ENCODE measurements around the gene CER1. TPM values are rescaled to one million over a fixed set of nuclear protein-coding genes. Genes with fewer than 3 reads are reported as not detected.

Gene CER1
- total and polyA plus RNA-seq, 9 of the 15 experiments (the other 6 are each of a cell fraction or from before 2014, with no cell fraction given): not detected

DNA sequence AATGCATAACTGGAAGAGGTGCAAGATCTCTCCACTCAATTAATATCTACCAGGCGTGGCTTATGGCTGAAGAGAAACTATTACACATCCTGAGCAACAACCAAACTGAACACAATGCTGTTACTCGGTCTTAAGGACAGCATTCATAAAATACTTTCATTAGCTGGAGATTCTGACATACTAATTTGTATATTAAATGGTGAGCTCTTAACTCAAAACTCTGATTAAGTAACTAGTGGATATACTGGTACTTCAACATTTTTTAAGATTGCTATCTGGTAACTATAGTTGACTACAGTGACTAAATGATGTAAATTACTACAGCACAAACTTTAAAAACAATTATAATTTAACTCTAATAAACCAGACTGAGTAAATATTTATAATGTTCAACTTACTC is 45.1 kb downstream of the CER1 start (continued):
- TF ChIP-seq NFIX (CRISPR knock-in tag; IDR thresholded peaks at IDR 0.05; ENCODE audit: low read depth) (no peak), ILK (tag; IDR thresholded peaks at IDR 0.05; ENCODE audit: borderline replicate concordance, low read depth) (no peak), CHD4 (IDR thresholded peaks at IDR 0.05; ENCODE audit: insufficient read depth, insufficient replicate concordance, low read depth, low read length, poor library complexity, severe bottlenecking) (no peak), SIN3A (IDR thresholded peaks at IDR 0.05; ENCODE audit: borderline replicate concordance in 2 of 2, control insufficient read depth in 1 of 2, low read depth in 2 of 2, low read length in 2 of 2) (no peak), EP400 (IDR thresholded peaks at IDR 0.05) (no peak)
- TF ChIP-seq, protein P1, sequence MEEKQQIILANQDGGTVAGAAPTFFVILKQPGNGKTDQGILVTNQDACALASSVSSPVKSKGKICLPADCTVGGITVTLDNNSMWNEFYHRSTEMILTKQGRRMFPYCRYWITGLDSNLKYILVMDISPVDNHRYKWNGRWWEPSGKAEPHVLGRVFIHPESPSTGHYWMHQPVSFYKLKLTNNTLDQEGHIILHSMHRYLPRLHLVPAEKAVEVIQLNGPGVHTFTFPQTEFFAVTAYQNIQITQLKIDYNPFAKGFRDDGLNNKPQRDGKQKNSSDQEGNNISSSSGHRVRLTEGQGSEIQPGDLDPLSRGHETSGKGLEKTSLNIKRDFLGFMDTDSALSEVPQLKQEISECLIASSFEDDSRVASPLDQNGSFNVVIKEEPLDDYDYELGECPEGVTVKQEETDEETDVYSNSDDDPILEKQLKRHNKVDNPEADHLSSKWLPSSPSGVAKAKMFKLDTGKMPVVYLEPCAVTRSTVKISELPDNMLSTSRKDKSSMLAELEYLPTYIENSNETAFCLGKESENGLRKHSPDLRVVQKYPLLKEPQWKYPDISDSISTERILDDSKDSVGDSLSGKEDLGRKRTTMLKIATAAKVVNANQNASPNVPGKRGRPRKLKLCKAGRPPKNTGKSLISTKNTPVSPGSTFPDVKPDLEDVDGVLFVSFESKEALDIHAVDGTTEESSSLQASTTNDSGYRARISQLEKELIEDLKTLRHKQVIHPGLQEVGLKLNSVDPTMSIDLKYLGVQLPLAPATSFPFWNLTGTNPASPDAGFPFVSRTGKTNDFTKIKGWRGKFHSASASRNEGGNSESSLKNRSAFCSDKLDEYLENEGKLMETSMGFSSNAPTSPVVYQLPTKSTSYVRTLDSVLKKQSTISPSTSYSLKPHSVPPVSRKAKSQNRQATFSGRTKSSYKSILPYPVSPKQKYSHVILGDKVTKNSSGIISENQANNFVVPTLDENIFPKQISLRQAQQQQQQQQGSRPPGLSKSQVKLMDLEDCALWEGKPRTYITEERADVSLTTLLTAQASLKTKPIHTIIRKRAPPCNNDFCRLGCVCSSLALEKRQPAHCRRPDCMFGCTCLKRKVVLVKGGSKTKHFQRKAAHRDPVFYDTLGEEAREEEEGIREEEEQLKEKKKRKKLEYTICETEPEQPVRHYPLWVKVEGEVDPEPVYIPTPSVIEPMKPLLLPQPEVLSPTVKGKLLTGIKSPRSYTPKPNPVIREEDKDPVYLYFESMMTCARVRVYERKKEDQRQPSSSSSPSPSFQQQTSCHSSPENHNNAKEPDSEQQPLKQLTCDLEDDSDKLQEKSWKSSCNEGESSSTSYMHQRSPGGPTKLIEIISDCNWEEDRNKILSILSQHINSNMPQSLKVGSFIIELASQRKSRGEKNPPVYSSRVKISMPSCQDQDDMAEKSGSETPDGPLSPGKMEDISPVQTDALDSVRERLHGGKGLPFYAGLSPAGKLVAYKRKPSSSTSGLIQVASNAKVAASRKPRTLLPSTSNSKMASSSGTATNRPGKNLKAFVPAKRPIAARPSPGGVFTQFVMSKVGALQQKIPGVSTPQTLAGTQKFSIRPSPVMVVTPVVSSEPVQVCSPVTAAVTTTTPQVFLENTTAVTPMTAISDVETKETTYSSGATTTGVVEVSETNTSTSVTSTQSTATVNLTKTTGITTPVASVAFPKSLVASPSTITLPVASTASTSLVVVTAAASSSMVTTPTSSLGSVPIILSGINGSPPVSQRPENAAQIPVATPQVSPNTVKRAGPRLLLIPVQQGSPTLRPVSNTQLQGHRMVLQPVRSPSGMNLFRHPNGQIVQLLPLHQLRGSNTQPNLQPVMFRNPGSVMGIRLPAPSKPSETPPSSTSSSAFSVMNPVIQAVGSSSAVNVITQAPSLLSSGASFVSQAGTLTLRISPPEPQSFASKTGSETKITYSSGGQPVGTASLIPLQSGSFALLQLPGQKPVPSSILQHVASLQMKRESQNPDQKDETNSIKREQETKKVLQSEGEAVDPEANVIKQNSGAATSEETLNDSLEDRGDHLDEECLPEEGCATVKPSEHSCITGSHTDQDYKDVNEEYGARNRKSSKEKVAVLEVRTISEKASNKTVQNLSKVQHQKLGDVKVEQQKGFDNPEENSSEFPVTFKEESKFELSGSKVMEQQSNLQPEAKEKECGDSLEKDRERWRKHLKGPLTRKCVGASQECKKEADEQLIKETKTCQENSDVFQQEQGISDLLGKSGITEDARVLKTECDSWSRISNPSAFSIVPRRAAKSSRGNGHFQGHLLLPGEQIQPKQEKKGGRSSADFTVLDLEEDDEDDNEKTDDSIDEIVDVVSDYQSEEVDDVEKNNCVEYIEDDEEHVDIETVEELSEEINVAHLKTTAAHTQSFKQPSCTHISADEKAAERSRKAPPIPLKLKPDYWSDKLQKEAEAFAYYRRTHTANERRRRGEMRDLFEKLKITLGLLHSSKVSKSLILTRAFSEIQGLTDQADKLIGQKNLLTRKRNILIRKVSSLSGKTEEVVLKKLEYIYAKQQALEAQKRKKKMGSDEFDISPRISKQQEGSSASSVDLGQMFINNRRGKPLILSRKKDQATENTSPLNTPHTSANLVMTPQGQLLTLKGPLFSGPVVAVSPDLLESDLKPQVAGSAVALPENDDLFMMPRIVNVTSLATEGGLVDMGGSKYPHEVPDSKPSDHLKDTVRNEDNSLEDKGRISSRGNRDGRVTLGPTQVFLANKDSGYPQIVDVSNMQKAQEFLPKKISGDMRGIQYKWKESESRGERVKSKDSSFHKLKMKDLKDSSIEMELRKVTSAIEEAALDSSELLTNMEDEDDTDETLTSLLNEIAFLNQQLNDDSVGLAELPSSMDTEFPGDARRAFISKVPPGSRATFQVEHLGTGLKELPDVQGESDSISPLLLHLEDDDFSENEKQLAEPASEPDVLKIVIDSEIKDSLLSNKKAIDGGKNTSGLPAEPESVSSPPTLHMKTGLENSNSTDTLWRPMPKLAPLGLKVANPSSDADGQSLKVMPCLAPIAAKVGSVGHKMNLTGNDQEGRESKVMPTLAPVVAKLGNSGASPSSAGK (IDR thresholded peaks at IDR 0.05): no peak

Measured in K562 (cell line).